HAP-1 (cell line): ENCODE measurements around the gene SEC11A.

ENCODE experiments used
- DNase-seq, 2 experiments: peaks; one replicate each; pipeline ENCODE4 v3.0.0-alpha.2; 2016 to 2020; ENCODE audit warnings: low spot score in 2 of 2
- H3K27me3 ChIP-seq: fragments of 250-450 bp; sonication (Bioruptor Pico); 2 replicates; pipeline ENCODE4 v1.5.1; 2020; ENCODE audit warnings: low read depth, mild to moderate bottlenecking, moderate library complexity
- H3K36me3 ChIP-seq: fragments of 250-450 bp; sonication (Bioruptor Pico); replicated peaks from 2 replicates; pipeline ENCODE4 v1.5.1; 2020; ENCODE audit warnings: mild to moderate bottlenecking
- H3K4me1 ChIP-seq: fragments of 250-450 bp; sonication (Bioruptor Pico); 2 replicates; pipeline ENCODE4 v1.5.1; 2020; ENCODE audit warnings: mild to moderate bottlenecking
- H3K4me3 ChIP-seq: fragments of 250-450 bp; sonication (Bioruptor Pico); 2 replicates; pipeline ENCODE4 v1.5.1; 2020; ENCODE audit warnings: mild to moderate bottlenecking, moderate library complexity
- H3K9me3 ChIP-seq: fragments of 250-450 bp; sonication (Bioruptor Pico); 2 replicates; pipeline ENCODE4 v1.5.1; 2020; ENCODE audit warnings: mild to moderate bottlenecking, moderate library complexity
- in situ Hi-C: fragments of 300-500 bp; cut with MboI; formaldehyde crosslinking; loops from 3 replicates; pipeline ENCODE4 v1.14.3; 2020; ENCODE audit warnings: low sequenced_read_pairs, inconsistent platforms, mixed read lengths

SEC11A gene

GRCh38 chr15:84633311-84634227 is 82.4 kb downstream of the SEC11A start:
- Histone ChIP-seq H3K4me3 (peak overlapping the region; percentile 52), H3K27me3 (no peaks in the 10 kb centered on the region), H3K9me3 (no peaks in the 10 kb centered on the region), H3K36me3 (peaks cover 17% of the 10 kb centered on the region), H3K4me1 (peaks cover 17% of the 10 kb centered on the region)
- peak; percentile 57 to 75 for DNase-seq
- in situ Hi-C loops: no loop called here

- no peaks in the 10 kb centered on the region for H3K9me3 ChIP-seq
- peaks cover 7% of the 10 kb centered on the region for H3K36me3 ChIP-seq
- peak; percentile 50 to 62 for DNase-seq
- peak overlapping the region; percentile 52 for H3K4me3 ChIP-seq
- in situ Hi-C loops: no loop called here
- no peaks in the 10 kb centered on the region for H3K27me3 ChIP-seq
- H3K4me1 ChIP-seq: peaks cover 14% of the 10 kb centered on the region
These were observed 84.2 kb downstream of the SEC11A start for GRCh38 chr15:84631706-84632272.

- DNase-seq: no peak
- Histone ChIP-seq H3K36me3 (no peaks in the 10 kb centered on the region), H3K4me1 (peaks cover 8% of the 10 kb centered on the region), H3K9me3 (no peaks in the 10 kb centered on the region), H3K4me3 (no peak overlapping the region), H3K27me3 (no peaks in the 10 kb centered on the region)
- in situ Hi-C loops: no loop called here
These were observed 86.9 kb downstream of the SEC11A start for GRCh38 chr15:84629033-84629432.

DNA sequence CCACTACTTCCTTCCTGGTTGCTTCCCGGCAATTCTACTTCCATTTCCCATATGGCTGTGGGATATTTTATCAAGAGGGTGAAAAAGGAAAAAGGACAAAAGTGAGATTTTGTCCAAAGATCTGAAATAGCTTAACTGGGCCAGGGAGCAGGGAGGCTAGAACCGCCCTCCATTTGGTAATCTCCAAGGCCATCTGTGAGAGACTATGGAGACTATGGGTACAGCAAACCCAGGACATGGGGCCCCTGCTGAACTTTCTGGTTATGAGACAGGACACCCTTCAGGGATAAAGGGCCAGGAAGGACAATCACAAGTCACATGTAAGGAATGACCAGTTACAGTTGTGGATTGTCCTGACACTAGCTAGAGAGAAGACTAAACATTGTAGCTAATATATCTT is 90.8 kb downstream of the SEC11A start:
- no peaks in the 10 kb centered on the region for H3K27me3 ChIP-seq
- H3K4me3 ChIP-seq: no peak overlapping the region
- DNase-seq: no peak
- in situ Hi-C loops: no loop called here
- H3K9me3 ChIP-seq: peaks cover 26% of the 10 kb centered on the region
- H3K36me3 ChIP-seq: peaks cover 24% of the 10 kb centered on the region
- no peaks in the 10 kb centered on the region for H3K4me1 ChIP-seq

DNA sequence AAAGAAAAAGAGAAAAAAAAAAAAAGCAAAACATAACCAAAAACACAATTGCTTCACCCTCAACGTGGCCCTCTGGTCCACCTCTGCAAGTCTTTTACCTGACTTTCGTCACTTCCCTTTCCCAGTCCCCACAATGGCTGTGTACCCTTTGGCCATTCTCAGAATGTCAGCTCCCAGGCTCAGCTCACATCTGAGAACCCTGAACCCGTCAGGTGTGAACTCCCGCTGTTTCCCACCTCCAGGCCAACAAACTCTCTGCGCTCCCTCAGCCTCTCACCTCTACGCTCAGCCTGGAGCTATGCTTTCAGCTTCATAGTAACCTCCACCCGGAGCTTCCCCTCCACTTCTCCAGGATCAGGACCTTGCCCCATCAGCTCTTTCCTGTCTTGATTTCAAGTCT is 91.6 kb downstream of the SEC11A start:
- DNase-seq: no peak
- no peaks in the 10 kb centered on the region for H3K27me3 ChIP-seq
- peaks cover 24% of the 10 kb centered on the region for H3K36me3 ChIP-seq
- no peak overlapping the region for H3K4me3 ChIP-seq
- in situ Hi-C loops: loop anchor here (25.0 kb wide), 1 partner anchor 538 kb away; no protein-coding TSS in a partner anchor
- peaks cover 29% of the 10 kb centered on the region for H3K9me3 ChIP-seq
- no peaks in the 10 kb centered on the region for H3K4me1 ChIP-seq

DNA sequence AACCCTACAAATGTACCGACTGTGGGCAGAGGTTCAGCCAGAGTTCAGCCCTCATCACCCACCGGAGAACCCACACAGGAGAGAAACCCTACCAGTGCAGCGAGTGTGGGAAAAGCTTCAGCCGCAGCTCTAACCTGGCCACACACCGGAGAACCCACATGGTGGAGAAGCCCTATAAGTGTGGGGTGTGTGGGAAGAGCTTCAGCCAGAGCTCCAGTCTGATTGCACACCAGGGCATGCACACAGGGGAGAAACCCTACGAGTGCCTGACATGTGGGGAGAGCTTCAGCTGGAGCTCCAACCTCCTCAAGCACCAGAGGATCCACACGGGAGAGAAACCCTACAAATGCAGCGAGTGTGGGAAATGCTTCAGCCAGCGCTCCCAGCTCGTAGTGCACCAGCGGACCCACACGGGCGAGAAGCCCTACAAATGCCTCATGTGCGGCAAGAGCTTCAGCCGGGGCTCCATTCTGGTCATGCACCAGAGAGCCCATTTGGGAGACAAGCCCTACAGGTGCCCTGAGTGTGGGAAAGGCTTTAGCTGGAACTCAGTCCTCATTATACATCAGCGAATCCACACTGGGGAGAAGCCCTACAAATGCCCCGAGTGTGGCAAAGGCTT is 94.5 kb downstream of the SEC11A start:
- no peak overlapping the region for H3K4me3 ChIP-seq
- DNase-seq: no peak
- in situ Hi-C loops: loop anchor here (25.0 kb wide), 1 partner anchor 541 kb away; no protein-coding TSS in a partner anchor

GRCh38 chr15:84620626-84621025 is 95.3 kb downstream of the SEC11A start:
- peaks cover 30% of the 10 kb centered on the region for H3K9me3 ChIP-seq
- peaks cover 24% of the 10 kb centered on the region for H3K36me3 ChIP-seq
- no peaks in the 10 kb centered on the region for H3K27me3 ChIP-seq
- H3K4me1 ChIP-seq: no peaks in the 10 kb centered on the region
- in situ Hi-C loops: loop anchor here (25.0 kb wide), 1 partner anchor 542 kb away; no protein-coding TSS in a partner anchor
- H3K4me3 ChIP-seq: no peak overlapping the region
- DNase-seq: no peak

More for the DNA sequence above, 94.5 kb downstream of the SEC11A start:
- no peaks in the 10 kb centered on the region for H3K4me1 ChIP-seq
- H3K9me3 ChIP-seq: peaks cover 30% of the 10 kb centered on the region
- peaks cover 24% of the 10 kb centered on the region for H3K36me3 ChIP-seq
- H3K27me3 ChIP-seq: no peaks in the 10 kb centered on the region
